Hematopoietic multipotent progenitor cell treated with erythropoietin and hydrocortisone succinate and interleukin-3 and kit ligand, for 4 days (in vitro differentiated cells): Measurements from ENCODE around the gene PDHA1.

Source experiments
- DNase-seq: peaks from one replicate; pipeline ENCODE4 v3.0.0-alpha.2; 2015

PDHA1 gene

DNA sequence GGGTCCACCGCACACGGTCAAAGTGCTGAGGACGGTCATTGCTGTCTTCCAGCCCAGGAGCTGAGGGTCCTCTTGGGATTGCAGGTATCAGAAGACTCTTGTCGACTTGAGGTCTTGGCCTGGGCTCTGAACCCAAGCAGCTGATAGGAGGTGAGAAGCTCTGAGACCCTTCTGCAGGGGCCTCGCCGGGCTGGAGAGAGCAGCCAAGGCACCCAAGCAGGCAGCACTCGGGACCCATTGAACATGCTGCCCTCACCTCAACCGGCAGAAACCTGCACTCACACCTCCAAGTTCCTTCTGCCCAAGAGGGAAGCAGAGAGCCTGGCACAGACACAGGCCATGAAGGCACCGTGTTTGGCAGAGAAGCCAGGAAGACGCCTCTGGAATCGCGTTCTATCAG lies 34.1 kb downstream of the PDHA1 start:
- no peak for DNase-seq

DNA sequence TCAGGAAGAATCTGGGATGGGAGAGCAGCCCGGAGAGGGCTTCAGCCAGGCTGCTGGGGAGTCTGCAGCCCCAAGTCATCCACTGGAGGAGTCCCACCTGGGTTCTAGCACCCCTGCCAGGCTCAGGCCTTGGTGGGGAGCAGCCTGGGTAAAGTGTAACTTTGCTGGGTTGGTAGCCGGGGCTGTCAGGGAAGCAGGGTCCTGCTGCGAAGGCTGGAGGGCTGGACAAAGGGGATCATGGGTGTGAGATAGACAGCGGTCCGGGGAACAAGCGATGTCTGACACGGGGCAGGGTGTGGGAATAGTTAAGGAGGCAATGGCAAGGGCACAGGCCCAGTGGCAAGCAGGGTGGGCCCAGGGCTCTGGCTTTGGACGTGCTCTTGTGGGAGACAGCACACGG lies 37.6 kb downstream of the PDHA1 start:
- no peak for DNase-seq

DNA sequence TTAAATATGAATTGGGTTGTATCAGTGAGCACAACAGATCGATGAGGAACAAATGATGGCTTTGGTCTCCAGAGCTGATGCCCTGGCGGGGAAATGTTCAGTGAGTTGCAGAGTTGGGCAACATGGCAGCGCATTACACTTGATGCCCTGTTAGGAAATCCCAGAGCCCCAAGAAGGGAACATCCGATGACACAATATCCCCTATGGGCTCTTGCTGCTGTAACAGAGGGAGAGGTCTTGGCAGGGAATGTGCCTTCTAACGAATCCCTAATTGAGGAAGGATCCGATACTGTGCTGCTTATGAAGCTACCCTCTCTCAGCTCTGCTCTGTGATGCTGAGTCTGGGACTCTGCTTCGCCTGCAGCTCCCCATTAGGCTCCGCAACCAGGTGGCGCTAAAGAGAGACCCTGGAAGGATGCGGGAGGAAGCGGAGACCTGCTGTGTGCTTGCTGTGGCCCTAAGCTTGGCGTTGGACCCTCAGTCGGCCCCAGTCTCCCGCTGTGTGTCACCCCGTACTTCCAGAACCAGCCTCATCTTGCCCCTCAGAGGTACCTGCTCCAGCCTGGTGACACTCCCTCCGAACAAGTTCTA lies 38.9 kb downstream of the PDHA1 start:
- peak; percentile 75 for DNase-seq

DNA sequence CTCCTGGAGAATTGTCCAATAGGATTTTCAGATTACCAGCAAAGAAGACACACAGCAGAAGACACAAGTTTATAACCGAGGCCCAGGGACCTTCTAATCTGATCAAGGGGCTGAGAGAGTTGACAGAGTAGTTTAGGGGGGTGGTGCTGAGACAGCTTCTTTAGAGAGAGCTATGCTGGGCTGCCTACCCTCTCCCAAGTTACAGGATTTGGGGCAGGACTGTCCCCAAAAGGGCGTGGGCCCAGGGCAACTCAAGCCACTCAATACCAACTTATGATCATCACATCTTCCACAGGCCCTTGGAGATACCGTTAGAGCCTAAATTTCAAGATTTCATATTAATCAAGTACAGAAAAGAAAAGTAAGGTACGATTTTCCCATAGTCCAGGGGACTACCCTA lies 43.0 kb downstream of the PDHA1 start:
- DNase-seq = no peak

DNA sequence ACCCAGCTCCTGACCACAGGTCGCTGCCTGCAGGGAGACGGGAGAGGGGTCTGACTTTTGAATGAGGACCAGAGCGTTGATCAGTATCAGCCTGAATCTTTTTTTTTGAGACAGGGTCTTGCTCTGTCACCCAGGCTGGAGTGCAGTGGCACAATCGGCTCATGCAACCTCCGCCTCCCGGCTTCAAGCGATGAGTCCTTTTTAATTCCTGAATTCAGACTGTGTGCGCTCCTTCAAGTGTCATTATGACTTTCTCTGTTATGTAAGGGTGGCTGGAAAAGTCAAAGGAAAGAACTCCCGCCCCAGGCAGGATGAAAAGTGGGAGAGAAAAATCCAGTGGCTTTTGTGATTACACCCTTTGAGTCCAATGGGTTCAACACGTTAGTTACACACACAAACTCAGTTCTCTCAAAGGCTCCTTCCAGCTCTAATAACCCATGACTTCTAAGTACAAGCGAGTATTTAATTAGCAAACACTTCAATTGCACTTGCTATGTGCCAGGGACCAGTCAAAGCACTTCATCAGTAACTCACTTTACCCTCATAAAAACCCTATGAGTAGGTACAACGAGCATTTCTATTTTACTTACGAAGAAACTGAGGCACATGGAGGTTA lies 44.4 kb downstream of the PDHA1 start:
- no peak for DNase-seq

DNA sequence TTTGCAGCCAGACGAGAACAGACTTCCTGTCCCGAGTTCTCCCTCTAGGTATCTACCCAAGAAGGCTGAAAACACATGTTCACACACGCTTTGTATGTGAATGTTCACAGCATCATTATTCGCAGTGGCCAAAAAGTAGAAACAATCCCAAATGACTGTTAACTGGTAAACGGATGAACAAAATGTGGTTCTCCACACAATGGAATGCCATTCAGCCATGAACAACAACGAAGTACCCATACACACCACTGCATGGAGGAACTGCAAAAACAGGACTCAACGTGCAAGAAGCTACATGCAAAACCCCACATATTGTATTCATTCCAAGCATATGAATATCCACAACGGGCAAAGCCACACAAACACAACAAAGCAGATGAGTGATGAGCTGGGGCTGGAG lies 45.0 kb downstream of the PDHA1 start:
- DNase-seq = no peak

DNA sequence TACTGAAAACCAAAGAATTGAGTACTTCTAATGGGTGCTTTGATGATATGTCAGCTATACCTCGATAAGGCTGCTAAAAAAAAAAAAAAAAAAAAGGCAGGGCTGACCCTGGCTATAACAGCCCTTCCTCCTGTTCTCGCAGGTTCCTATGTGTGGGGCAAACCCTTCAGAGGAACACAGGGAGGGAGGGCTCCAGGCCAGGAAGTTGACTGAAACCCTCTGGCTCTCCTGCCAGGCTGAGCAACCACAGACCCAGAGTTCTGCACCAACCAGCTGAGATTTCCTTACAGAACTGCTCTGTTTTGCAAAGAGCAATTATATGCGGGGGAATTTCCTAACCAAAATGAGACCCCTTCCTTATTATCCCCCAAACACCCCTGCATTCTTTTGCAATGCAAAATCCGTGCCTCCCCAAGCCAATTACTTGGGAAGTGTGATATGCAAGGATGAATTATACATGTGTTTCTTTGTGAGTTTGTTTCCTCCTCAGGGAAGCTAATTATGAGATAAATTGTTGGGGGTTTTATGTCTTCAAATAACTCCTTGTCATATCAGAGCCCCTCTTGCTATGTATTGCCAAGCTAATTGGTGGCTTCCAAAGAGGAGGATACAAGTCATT lies 45.6 kb downstream of the PDHA1 start:
- DNase-seq = no peak

DNA sequence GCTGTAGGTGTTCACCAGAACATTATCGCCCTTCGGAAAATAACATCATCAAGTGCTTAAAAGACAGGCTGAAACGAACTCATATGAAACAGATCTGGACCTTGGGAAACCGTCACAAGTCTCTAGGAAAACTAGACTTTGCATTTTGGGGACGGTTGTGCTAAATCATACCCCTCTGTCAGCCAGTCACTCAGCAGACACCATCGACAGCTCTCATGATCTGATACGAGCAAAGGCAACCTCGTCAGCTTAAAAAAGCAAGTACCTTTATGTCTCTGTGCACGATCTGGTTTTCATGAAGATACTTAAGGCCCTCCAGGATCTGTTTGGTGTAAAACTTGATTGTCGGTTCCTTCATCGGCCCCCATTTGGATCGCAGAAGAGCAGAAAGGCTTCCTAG lies 48.4 kb downstream of the PDHA1 start:
- DNase-seq = no peak

DNA sequence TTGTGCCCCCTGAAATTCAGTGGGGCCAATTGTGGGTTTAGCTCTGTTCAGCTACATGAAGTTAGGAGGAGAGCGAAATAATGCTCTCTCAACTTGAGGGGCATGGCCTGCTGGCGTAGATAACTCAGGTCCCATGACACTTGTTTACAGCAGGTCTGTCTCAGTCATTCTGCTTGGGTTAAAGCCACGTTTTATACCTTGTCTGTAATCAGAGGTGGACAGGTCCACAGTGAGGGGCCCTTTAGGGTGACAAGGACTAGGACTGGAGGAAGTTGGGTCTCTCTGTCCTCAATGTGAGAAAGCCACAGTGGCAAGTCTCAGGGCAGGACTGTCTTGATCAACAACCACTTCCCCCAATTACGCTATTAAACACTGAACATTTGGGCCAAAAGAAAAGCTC lies 49.0 kb downstream of the PDHA1 start:
- DNase-seq = peak; percentile 5

DNA sequence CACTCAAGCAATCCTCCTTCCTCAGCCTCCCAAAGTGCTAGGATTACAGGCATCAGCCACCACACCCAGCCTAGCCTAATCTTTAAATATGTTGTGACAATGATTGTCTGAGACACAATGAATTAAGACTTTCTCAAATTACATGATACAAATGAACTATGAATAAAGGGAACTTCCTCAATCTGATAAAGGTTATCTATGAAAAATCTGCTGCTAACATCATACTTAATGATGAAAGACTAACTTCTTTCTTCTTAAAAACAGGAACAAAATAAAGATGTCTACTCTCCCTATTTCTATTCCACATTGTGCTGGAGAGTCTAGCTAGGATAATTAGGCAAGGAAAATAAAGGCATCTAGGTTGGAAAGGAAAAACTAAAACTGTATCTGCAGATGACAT lies 60.0 kb downstream of the PDHA1 start:
- DNase-seq = peak; percentile 54

DNA sequence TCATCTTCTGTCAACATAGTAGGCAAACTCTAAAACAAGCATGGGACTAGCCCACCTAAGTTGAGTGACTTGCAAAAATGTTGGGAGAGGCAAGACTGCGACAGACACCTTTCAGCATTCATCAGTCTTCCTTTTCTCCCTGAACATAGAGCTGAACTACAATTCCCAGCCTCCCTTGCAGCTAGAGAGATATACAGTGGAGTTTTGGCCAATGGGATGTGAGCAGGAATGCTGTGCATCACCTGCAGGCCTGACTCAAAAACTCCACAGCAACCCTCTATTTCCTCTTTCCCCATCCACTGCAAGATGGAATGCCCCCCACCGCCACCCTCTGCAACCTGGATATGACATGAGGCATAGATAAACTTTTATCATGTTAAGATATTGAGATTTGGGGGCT lies 66.5 kb downstream of the PDHA1 start:
- no peak for DNase-seq
